ENCODE measurements around the gene OPN1MW3. TPM values are rescaled to one million over a fixed set of nuclear protein-coding genes. Genes with fewer than 3 reads are reported as not detected.

OPN1MW3 gene
- total and polyA plus RNA-seq, 2 of the 4 experiments (the other 2 are of a cell fraction), result not detected

DNA sequence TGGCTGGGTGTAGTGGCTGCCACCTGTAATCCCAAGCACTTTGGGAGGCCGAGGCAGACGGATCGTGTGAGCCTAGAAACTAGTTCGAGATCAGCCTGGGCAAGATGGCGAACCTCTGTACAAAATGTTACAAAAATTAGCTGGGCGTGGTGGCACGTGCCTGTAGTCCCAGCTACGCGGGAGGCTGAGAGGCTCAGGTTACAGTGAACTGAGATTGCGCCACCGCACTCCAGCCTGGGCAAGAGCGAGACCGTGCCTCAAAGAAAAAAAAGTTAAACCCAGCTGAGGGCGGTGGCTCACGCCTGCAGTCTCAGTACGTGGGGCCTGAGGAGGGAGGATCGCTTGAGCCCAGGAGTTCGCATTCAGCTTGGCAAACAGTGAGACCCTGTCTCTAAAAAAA, 39.3 kb downstream of the OPN1MW3 start:
- DNase-seq, result no peak
- intact Hi-C loops (cut with micrococcal nuclease) (no loop called here), in situ Hi-C loops (cut with MboI; ENCODE audit: low sequenced_read_pairs) (no loop called here), dilution Hi-C loops (cut with HindIII; ENCODE audit: low sequenced_read_pairs, unreplicated experiment) (no loop called here)
- H3K27ac ChIP-seq (ENCODE audit: insufficient read depth, low read length), result no peak overlapping the region
- CTCF ChIA-PET, result no interaction called here
- no peak overlapping the region for H3K4ac ChIP-seq (ENCODE audit: low read depth, low read length)
- H3K79me1 ChIP-seq (ENCODE audit: low read depth in 1 of 2, low read length in 2 of 2), result no peaks in the 10 kb centered on the region
- no peak overlapping the region for H2BK20ac ChIP-seq (ENCODE audit: low read depth, low read length)
- no peaks in the 10 kb centered on the region for H3K9me1 ChIP-seq (ENCODE audit: insufficient read depth, low read length)
- H2BK5ac ChIP-seq (ENCODE audit: low read depth, low read length, poor library complexity, severe bottlenecking), result no peak overlapping the region
- H2AFZ ChIP-seq (replicated peaks; ENCODE audit: low read length, poor library complexity), result no peak overlapping the region
- peaks cover 4% of the 10 kb centered on the region; the same call in 1 of the 2 replicates for H3K9me3 ChIP-seq (ENCODE audit: control insufficient read depth, insufficient read depth, low read length)
- no peaks in the 10 kb centered on the region for H4K20me1 ChIP-seq (ENCODE audit: insufficient read depth, low read length)
- no peak for TF ChIP-seq SMC3 (IDR thresholded peaks at IDR 0.05; ENCODE audit: low read depth, low read length)
- TF ChIP-seq, protein P1, sequence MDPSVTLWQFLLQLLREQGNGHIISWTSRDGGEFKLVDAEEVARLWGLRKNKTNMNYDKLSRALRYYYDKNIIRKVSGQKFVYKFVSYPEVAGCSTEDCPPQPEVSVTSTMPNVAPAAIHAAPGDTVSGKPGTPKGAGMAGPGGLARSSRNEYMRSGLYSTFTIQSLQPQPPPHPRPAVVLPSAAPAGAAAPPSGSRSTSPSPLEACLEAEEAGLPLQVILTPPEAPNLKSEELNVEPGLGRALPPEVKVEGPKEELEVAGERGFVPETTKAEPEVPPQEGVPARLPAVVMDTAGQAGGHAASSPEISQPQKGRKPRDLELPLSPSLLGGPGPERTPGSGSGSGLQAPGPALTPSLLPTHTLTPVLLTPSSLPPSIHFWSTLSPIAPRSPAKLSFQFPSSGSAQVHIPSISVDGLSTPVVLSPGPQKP (IDR thresholded peaks at IDR 0.05; ENCODE audit: borderline replicate concordance, low read depth, low read length), result no peak
- no peak for TF ChIP-seq CEBPB (IDR thresholded peaks at IDR 0.05; ENCODE audit: low read depth, low read length)
- TF ChIP-seq BHLHE40 (IDR thresholded peaks at IDR 0.05; ENCODE audit: low read depth, low read length), result no peak
- no peak for TF ChIP-seq RAD21 (IDR thresholded peaks at IDR 0.05; ENCODE audit: low read length)
- TF ChIP-seq POLR2A (IDR thresholded peaks at IDR 0.05; ENCODE audit: low read depth, low read length), result no peak
- TF ChIP-seq NFE2L2 (IDR thresholded peaks at IDR 0.05; ENCODE audit: low read depth, low read length), result no peak
- TF ChIP-seq RFX5 (IDR thresholded peaks at IDR 0.05; ENCODE audit: low read depth, low read length), result no peak
- no peak for TF ChIP-seq RCOR1 (IDR thresholded peaks at IDR 0.05; ENCODE audit: insufficient replicate concordance, low read length)
- TF ChIP-seq MAZ (IDR thresholded peaks at IDR 0.05; ENCODE audit: borderline replicate concordance, low read depth, low read length), result no peak
- TF ChIP-seq, protein P2, sequence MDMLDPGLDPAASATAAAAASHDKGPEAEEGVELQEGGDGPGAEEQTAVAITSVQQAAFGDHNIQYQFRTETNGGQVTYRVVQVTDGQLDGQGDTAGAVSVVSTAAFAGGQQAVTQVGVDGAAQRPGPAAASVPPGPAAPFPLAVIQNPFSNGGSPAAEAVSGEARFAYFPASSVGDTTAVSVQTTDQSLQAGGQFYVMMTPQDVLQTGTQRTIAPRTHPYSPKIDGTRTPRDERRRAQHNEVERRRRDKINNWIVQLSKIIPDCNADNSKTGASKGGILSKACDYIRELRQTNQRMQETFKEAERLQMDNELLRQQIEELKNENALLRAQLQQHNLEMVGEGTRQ (IDR thresholded peaks at IDR 0.05; ENCODE audit: low read depth, low read length), result no peak
- no peak for TF ChIP-seq MXI1 (IDR thresholded peaks at IDR 0.05; ENCODE audit: borderline replicate concordance, low read depth, low read length)
- no peak for TF ChIP-seq MAFK (IDR thresholded peaks at IDR 0.05; ENCODE audit: low read depth, low read length)
- TF ChIP-seq, protein P3, sequence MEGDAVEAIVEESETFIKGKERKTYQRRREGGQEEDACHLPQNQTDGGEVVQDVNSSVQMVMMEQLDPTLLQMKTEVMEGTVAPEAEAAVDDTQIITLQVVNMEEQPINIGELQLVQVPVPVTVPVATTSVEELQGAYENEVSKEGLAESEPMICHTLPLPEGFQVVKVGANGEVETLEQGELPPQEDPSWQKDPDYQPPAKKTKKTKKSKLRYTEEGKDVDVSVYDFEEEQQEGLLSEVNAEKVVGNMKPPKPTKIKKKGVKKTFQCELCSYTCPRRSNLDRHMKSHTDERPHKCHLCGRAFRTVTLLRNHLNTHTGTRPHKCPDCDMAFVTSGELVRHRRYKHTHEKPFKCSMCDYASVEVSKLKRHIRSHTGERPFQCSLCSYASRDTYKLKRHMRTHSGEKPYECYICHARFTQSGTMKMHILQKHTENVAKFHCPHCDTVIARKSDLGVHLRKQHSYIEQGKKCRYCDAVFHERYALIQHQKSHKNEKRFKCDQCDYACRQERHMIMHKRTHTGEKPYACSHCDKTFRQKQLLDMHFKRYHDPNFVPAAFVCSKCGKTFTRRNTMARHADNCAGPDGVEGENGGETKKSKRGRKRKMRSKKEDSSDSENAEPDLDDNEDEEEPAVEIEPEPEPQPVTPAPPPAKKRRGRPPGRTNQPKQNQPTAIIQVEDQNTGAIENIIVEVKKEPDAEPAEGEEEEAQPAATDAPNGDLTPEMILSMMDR (conservative IDR thresholded peaks at IDR 0.05; ENCODE audit: low read depth, low read length), result no peak
- no peak for TF ChIP-seq FOS (IDR thresholded peaks at IDR 0.05; ENCODE audit: low read depth, low read length)
- TF ChIP-seq CHD1 (IDR thresholded peaks at IDR 0.05; ENCODE audit: low read depth, low read length), result no peak
- no peak overlapping the region for H3K4me3 ChIP-seq (ENCODE audit: insufficient read depth, low read depth, low read length)
- no TSS peak for BruUV-seq (replicated peaks)
- 77% methylated on average over 18 of the region's 18 CpGs; no CpG with 5 or more reads in 1 of the 2 experiments for WGBS, 2 experiments (ENCODE audit: extremely low coverage in 2 of 2, insufficient read length in 1 of 2)
- no peaks in the 10 kb centered on the region for H3K27me3 ChIP-seq (ENCODE audit: control insufficient read depth, insufficient read depth, low read length)
- no peak overlapping the region for H3K56ac ChIP-seq (ENCODE audit: extremely low read depth, insufficient read depth, low read length)
- no peak overlapping the region for H4K91ac ChIP-seq (ENCODE audit: insufficient read depth, low read depth, low read length)
- no peak overlapping the region for H2BK15ac ChIP-seq (ENCODE audit: low read depth, low read length)
- no peak overlapping the region for H4K5ac ChIP-seq (ENCODE audit: low read depth, low read length)
- H4K8ac ChIP-seq (ENCODE audit: low read depth in 2 of 2, low read length in 2 of 2), result no peak overlapping the region
- H2AK9ac ChIP-seq (replicated peaks; ENCODE audit: low read depth, low read length, poor library complexity), result no peak overlapping the region
- no peak overlapping the region for H3K4me2 ChIP-seq (ENCODE audit: low read depth, low read length)
- no peak overlapping the region for H3K14ac ChIP-seq (replicated peaks; ENCODE audit: low read depth, low read length)
- no peak overlapping the region for H2AK5ac ChIP-seq (ENCODE audit: low read depth, low read length)
- no peak overlapping the region for H3K23ac ChIP-seq (ENCODE audit: low read depth, low read length)
- H3K36me3 ChIP-seq (ENCODE audit: control insufficient read depth, insufficient read depth, low read length), result no peaks in the 10 kb centered on the region
- H2BK120ac ChIP-seq (ENCODE audit: low read depth, low read length), result no peak overlapping the region
- POLR2A ChIA-PET (ENCODE audit: unreplicated experiment), result no interaction called here
- no peak for ATAC-seq (ENCODE audit: low read depth)
- no peak overlapping the region for H3K18ac ChIP-seq (ENCODE audit: low read depth, low read length)
- no peak overlapping the region for H3K9ac ChIP-seq (ENCODE audit: low read depth, low read length)
- H3K4me1 ChIP-seq (ENCODE audit: control insufficient read depth, insufficient read depth, low read length), result no peaks in the 10 kb centered on the region

All from IMR-90 (cell line).